ENCODE measurements around the gene GNAT1. TPM values are rescaled to one million over a fixed set of nuclear protein-coding genes. Genes with fewer than 3 reads are reported as not detected.

The GNAT1 gene
- total and polyA plus RNA-seq, 2 of the 13 experiments (the other 11 are each of a cell fraction or from before 2014, with no cell fraction given) = 0.15 TPM; not detected in 1

DNA sequence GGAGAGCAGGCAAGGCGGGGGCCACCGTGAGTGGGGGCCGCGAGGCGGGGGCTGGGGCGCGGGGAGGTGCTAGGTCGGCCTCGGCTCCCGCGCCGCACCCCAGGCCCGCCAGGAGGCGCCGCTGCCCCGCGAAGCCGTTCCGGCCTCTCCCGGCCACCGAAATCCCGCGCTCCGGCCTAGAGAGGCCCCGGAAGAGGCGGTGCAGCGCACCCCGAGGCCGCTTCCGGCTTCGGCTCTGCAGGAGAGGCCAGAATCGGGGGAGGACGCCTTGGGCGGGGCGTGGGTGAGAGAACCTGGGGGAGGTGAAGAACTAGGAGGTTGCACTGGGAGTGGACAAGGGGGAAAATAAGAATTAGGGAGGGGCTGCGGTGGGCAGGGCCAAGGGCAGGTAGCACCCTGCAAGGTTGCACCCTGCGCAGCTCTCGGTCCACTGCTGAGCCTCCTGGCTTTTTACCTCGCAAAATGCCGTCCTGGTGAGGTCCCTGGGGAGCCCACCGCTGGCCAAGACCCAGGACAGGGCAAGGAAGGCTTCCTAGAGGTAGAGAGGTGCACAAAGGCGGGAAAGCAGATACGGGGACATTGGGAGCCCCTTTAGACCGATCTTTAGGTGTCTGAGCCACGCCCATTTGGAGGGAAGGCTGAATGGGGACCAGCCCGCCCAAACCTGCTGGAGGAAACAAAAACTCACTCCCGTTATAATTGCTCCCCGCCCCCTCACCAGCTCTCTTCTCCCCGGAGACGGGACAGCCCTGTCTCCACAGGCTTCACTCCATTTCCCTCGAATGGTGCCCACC is 36.2 kb downstream of the GNAT1 start (continued):
- TF ChIP-seq ZBTB38 (CRISPR knock-in tag; IDR thresholded peaks at IDR 0.05) = peak; percentile 7; the same call in 1 of the 2 replicates
- TF ChIP-seq HNF4A (CRISPR knock-in tag; IDR thresholded peaks at IDR 0.05) = peak; percentile 20; the same call in 1 of the 2 replicates
- TF ChIP-seq, protein P1, sequence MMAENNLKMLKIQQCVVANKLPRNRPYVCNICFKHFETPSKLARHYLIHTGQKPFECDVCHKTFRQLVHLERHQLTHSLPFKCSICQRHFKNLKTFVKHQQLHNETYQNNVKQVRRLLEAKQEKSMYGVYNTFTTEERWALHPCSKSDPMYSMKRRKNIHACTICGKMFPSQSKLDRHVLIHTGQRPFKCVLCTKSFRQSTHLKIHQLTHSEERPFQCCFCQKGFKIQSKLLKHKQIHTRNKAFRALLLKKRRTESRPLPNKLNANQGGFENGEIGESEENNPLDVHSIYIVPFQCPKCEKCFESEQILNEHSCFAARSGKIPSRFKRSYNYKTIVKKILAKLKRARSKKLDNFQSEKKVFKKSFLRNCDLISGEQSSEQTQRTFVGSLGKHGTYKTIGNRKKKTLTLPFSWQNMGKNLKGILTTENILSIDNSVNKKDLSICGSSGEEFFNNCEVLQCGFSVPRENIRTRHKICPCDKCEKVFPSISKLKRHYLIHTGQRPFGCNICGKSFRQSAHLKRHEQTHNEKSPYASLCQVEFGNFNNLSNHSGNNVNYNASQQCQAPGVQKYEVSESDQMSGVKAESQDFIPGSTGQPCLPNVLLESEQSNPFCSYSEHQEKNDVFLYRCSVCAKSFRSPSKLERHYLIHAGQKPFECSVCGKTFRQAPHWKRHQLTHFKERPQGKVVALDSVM (CRISPR knock-in tag; IDR thresholded peaks at IDR 0.05) = peak; percentile 94
- peak; percentile 42; the same call in 1 of the 2 replicates for TF ChIP-seq ZZZ3 (CRISPR knock-in tag; IDR thresholded peaks at IDR 0.05; ENCODE audit: borderline replicate concordance)
- TF ChIP-seq ZNF230 (CRISPR knock-in tag; IDR thresholded peaks at IDR 0.05) = 0 out of 2 replicates have a peak, but pooled peaks have one; percentile 23
- TF ChIP-seq ZNF83 (CRISPR knock-in tag; IDR thresholded peaks at IDR 0.05; ENCODE audit: borderline replicate concordance) = no peak
- TF ChIP-seq, protein P2, sequence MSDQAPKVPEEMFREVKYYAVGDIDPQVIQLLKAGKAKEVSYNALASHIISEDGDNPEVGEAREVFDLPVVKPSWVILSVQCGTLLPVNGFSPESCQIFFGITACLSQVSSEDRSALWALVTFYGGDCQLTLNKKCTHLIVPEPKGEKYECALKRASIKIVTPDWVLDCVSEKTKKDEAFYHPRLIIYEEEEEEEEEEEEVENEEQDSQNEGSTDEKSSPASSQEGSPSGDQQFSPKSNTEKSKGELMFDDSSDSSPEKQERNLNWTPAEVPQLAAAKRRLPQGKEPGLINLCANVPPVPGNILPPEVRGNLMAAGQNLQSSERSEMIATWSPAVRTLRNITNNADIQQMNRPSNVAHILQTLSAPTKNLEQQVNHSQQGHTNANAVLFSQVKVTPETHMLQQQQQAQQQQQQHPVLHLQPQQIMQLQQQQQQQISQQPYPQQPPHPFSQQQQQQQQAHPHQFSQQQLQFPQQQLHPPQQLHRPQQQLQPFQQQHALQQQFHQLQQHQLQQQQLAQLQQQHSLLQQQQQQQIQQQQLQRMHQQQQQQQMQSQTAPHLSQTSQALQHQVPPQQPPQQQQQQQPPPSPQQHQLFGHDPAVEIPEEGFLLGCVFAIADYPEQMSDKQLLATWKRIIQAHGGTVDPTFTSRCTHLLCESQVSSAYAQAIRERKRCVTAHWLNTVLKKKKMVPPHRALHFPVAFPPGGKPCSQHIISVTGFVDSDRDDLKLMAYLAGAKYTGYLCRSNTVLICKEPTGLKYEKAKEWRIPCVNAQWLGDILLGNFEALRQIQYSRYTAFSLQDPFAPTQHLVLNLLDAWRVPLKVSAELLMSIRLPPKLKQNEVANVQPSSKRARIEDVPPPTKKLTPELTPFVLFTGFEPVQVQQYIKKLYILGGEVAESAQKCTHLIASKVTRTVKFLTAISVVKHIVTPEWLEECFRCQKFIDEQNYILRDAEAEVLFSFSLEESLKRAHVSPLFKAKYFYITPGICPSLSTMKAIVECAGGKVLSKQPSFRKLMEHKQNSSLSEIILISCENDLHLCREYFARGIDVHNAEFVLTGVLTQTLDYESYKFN (CRISPR knock-in tag; conservative IDR thresholded peaks at IDR 0.05) = peak; percentile 80
- peak; percentile 71; the same call in 1 of the 2 replicates for TF ChIP-seq ZBTB7B (CRISPR knock-in tag; IDR thresholded peaks at IDR 0.05)
- TF ChIP-seq MTF1 (CRISPR knock-in tag; IDR thresholded peaks at IDR 0.05) = no peak
- no peak for TF ChIP-seq U2AF2 (IDR thresholded peaks at IDR 0.05; ENCODE audit: low read depth, low read length)
- peak; percentile 80 for TF ChIP-seq PRDM10 (CRISPR knock-in tag; IDR thresholded peaks at IDR 0.05; ENCODE audit: low read depth)
- 0 out of 2 replicates have a peak, but pooled peaks have one; percentile 20 for TF ChIP-seq ZNF761 (CRISPR knock-in tag; conservative IDR thresholded peaks at IDR 0.05)
- 0 out of 2 replicates have a peak, but pooled peaks have one; percentile 58 for TF ChIP-seq ZNF558 (CRISPR knock-in tag; IDR thresholded peaks at IDR 0.05; ENCODE audit: borderline replicate concordance)
- no peak for TF ChIP-seq DMTF1 (CRISPR knock-in tag; IDR thresholded peaks at IDR 0.05)
- peak; percentile 35 for TF ChIP-seq HNRNPH1 (optimal IDR thresholded peaks at IDR 0.05; ENCODE audit: low read depth, low read length)

Data from HepG2 (cell line).